Pancreas (tissue), 10 donors: ENCODE results near the gene CTSL. TPM values are rescaled to one million over a fixed set of nuclear protein-coding genes. Genes with fewer than 3 reads are reported as not detected.

Experiments used
- ATAC-seq, 4 donors: fragments of 200-7000 bp; cut with Tn5 transposase; one replicate each; pipeline versions ENCODE4 v1.8.0 to v1.9.1; 2020; ENCODE audit warnings: mild to moderate bottlenecking in 4 of 4, moderate library complexity in 4 of 4
- DNase-seq, 6 donors: peaks; one replicate each; pipeline ENCODE4 v3.0.0-alpha.2; 2020
- FAIRE-seq: peaks from 2 replicates; lab custom pipeline; 2012; peaks lifted over from hg19 to GRCh38; lab: Jason Lieb, UNC
- H3K27ac ChIP-seq, 4 donors: fragments of 200-600 bp; sonication (generic); 1 replicate in 3 of 4; 2 replicates in 1 of 4; pipeline versions ENCODE4 v1.5.0 to v1.8.0; 2020
- H3K27me3 ChIP-seq, 4 donors: fragments of 200-600 bp; one replicate each; pipeline ENCODE4 v1.8.0; 2021
- H3K36me3 ChIP-seq, 3 donors: fragments of 200-600 bp; sonication (generic) in 1 of 3; one replicate each; pipeline versions ENCODE4 v1.5.0 to v1.8.0; 2020 to 2021
- H3K4me1 ChIP-seq, 3 donors: fragments of 200-600 bp; one replicate each; pipeline ENCODE4 v1.8.0; 2021
- H3K4me3 ChIP-seq, 4 donors: fragments of 200-600 bp; sonication (generic) in 2 of 4; one replicate each; pipeline versions ENCODE4 v1.5.0 to v1.8.0; 2020 to 2021
- H3K9me3 ChIP-seq, 4 donors: fragments of 200-600 bp; one replicate each; pipeline ENCODE4 v1.8.0; 2021
- WGBS, 2 donors: extraction: QIAGEN DNeasy Blood & Tissue Kit; methylation state at CpG; one replicate each; pipeline ENCODE4 v1.1.7; 2013; 5-methylcytosine and 5-hydroxymethylcytosine counted together
- intact Hi-C, 3 donors: fragments of 100-400 bp; cut with DNase I; formaldehyde crosslinking; loops; one replicate each; pipeline versions ENCODE4 v1.11.1 to v1.14.2; 2022
- polyA plus RNA-seq, 2 donors: library from polyadenylated mRNA; stranded (reverse); fragments of 200-250 nt; gene quantifications; one replicate each; pipeline ENCODE4 v1.2.3, GENCODE V29; 2013
- total RNA-seq, 6 donors: library from RNA; stranded (reverse); fragmentation: NEBNext Ultra II Directional in 4 of 6; extraction: Animal tissue kit (Norgen Biotek cat#: 25700) in 4 of 6; gene quantifications; one replicate each; pipeline versions ENCODE4 v1.2.1 to v1.2.4, GENCODE V29; 2021 to 2023
- TF ChIP-seq, protein P1 (sequence below), 4 donors: fragments of 200-600 bp; sonication (generic) in 3 of 4; IDR thresholded peaks; one replicate each; pipeline versions ENCODE4 v1.5.0 to v1.8.0; 2021; ENCODE audit warnings: antibody characterized with exemption in 4 of 4
- donor health status: healthy with polysubstance abuse.
- donor health status: DM: no; HTN: no; CAD: no; lungs with moderate emphysema.
- donor health status: DM: no; HTN: no; CAD: no.
- donor health status: control.
- donor health status: control.
- donor health status: Bipolar disorder and iron deficiency.
- donor health status: DM: yes; HTN: yes; CAD: no.
- donor health status: DM: no; HTN: no; CAD: no.
- donor health status: DM: no; HTN: no; CAD: no.
- donor health status: DM: yes; HTN: yes; CAD: no.

The CTSL gene
- total and polyA plus RNA-seq, 8 donors: 33.8 to 67.7 (median 42.6) TPM

GRCh38 chr9:87708986-87709728, 16.8 kb upstream of the CTSL start:
- Histone ChIP-seq H3K36me3 (peaks cover 6 to 25% (median 19%) of the 10 kb centered on the region in 3 donors), H3K9me3 (no peaks in the 10 kb centered on the region), H3K4me1 (peaks cover 0 to 10% (median 4%) of the 10 kb centered on the region in 3 donors), H3K27me3 (no peaks in the 10 kb centered on the region), H3K27ac (no peak overlapping the region), H3K4me3 (no peak overlapping the region)
- intact Hi-C loops: no loop called here
- TF ChIP-seq, protein P1, sequence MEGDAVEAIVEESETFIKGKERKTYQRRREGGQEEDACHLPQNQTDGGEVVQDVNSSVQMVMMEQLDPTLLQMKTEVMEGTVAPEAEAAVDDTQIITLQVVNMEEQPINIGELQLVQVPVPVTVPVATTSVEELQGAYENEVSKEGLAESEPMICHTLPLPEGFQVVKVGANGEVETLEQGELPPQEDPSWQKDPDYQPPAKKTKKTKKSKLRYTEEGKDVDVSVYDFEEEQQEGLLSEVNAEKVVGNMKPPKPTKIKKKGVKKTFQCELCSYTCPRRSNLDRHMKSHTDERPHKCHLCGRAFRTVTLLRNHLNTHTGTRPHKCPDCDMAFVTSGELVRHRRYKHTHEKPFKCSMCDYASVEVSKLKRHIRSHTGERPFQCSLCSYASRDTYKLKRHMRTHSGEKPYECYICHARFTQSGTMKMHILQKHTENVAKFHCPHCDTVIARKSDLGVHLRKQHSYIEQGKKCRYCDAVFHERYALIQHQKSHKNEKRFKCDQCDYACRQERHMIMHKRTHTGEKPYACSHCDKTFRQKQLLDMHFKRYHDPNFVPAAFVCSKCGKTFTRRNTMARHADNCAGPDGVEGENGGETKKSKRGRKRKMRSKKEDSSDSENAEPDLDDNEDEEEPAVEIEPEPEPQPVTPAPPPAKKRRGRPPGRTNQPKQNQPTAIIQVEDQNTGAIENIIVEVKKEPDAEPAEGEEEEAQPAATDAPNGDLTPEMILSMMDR (IDR thresholded peaks at IDR 0.05): no peak
- DNase-seq: no peak
- WGBS, 2 donors: 85 to 87% methylated on average over 7 of the region's 7 CpGs
- no peak for ATAC-seq
- no peak for FAIRE-seq

DNA sequence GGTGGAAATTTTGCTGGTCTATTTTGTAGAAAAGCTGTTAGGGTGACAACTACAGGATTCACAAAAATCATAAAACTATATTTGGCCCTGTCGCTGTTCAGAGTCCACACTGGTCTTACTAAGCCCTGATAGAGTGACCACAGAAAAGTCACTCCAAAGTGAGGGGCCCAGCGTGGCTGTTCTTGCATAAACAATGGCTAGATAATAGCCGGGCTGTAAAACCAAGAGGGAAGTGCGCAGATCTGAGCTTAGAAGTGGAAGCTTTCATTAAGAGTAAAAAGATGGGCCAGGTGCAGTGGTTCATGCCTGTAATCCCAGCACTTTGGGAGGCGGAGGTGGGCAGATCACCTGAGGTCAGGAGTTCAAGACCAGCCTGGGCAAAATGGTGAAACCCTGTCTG, 15.5 kb upstream of the CTSL start:
- ATAC-seq: no peak
- TF ChIP-seq, protein P1 (IDR thresholded peaks at IDR 0.05): no peak
- no peak for DNase-seq
- 89 to 93% methylated on average over 5 of the region's 5 CpGs for WGBS, 2 donors
- intact Hi-C loops: no loop called here
- Histone ChIP-seq H3K4me3 (no peak overlapping the region), H3K4me1 (peaks cover 2 to 17% (median 16%) of the 10 kb centered on the region in 3 donors), H3K27ac (no peak overlapping the region), H3K36me3 (peaks cover 6 to 25% (median 19%) of the 10 kb centered on the region in 3 donors), H3K9me3 (no peaks in the 10 kb centered on the region), H3K27me3 (no peaks in the 10 kb centered on the region)
- FAIRE-seq: no peak

DNA sequence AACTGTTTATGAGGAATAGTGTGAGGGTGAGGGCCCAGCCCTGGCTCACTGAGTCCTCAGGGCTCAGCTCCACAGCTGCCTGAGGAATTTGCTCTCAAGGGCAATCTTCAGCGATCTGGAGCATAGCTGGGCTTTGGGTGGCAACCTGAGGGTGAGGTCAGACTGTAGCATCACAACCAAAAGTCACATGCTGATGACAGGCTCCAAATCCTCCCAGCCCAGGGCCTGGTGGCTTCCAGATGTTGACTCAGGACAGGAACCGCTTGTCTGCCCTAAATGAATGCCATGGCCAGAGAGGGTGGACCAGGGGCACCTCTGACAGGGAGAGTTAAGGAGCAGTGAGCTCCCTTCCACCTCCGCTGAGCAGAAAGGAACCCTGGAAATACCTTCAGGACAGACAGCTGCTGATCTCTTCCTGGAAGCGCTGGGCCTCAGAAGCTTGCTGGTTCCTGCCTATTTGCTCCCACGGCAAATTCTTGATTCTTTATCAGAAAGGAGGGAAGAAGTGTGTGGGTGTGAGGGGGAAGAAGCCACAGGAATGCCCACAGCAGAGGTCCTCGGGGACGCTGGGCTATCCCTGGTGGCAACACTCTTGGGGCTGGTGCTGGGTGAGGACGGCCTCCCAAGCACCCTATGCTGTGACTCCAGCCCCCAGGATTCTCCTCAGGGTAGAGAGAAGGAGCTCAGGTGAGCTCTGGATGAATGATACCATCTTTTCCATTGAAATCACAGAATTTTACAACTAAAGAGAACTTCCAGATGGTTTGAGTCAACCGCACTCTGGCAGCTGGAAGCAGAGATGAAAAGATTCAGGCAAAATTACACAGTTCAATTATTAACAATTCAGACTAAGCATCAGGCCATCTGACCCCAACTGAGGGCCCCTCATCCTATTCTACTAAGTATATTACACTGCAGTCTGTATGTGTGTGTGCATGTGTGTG, 13.8 kb upstream of the CTSL start:
- peak overlapping the region in 1 of 4 donors; percentile 4 for H3K27ac ChIP-seq
- H3K9me3 ChIP-seq: no peaks in the 10 kb centered on the region
- intact Hi-C loops: no loop called here
- WGBS, 2 donors: 77 to 81% methylated on average over 9 of the region's 9 CpGs
- FAIRE-seq (no peak), ATAC-seq (peak in 1 of 4 donors; percentile 4), DNase-seq (peak in 1 of 6 donors; percentile 36)
- H3K4me3 ChIP-seq: no peak overlapping the region
- H3K4me1 ChIP-seq: peaks cover 4 to 18% (median 17%) of the 10 kb centered on the region in 3 donors
- TF ChIP-seq, protein P1 (IDR thresholded peaks at IDR 0.05): no peak
- H3K36me3 ChIP-seq: peaks cover 4 to 12% (median 5%) of the 10 kb centered on the region in 3 donors
- H3K27me3 ChIP-seq: no peaks in the 10 kb centered on the region

- intact Hi-C loops: no loop called here
- H3K9me3 ChIP-seq: no peaks in the 10 kb centered on the region
- FAIRE-seq (no peak), ATAC-seq (no peak), DNase-seq (no peak)
- H3K36me3 ChIP-seq: peaks cover 0 to 6% (median 0%) of the 10 kb centered on the region in 3 donors
- H3K4me3 ChIP-seq: no peak overlapping the region
- whole genome bisulfite sequencing, 2 donors: 95 to 98% methylated on average over 6 of the region's 6 CpGs
- H3K27me3 ChIP-seq: no peaks in the 10 kb centered on the region
- TF ChIP-seq, protein P1 (IDR thresholded peaks at IDR 0.05): no peak
- H3K27ac ChIP-seq: no peak overlapping the region
- H3K4me1 ChIP-seq: peaks cover 4 to 18% (median 17%) of the 10 kb centered on the region in 3 donors
These were observed 13.1 kb upstream of the CTSL start for GRCh38 chr9:87712801-87713277.
